Right lobe of liver (tissue), 6 donors: ENCODE results near the gene SYPL2. TPM values are rescaled to one million over a fixed set of nuclear protein-coding genes. Genes with fewer than 3 reads are reported as not detected.

Experiments used
- ATAC-seq, 4 donors: fragments of 200-7000 bp; cut with Tn5 transposase; one replicate each; pipeline ENCODE4 v1.9.1; 2020; ENCODE audit warnings: mild to moderate bottlenecking in 4 of 4, moderate library complexity in 4 of 4
- DNase-seq, 3 donors: peaks; one replicate each; pipeline ENCODE4 v3.0.0-alpha.2; 2020
- H3K27ac ChIP-seq, 3 donors: fragments of 200-600 bp; one replicate each; pipeline ENCODE4 v1.8.0; 2022
- H3K27me3 ChIP-seq, 2 donors: fragments of 200-600 bp; one replicate each; pipeline ENCODE4 v1.8.0; 2022
- H3K36me3 ChIP-seq, 4 donors: fragments of 200-600 bp; sonication (generic) in 1 of 4; one replicate each; pipeline versions ENCODE4 v1.5.1 to v1.8.0; 2017 to 2022; ENCODE audit warnings: control low read depth in 1 of 4
- H3K4me1 ChIP-seq, 4 donors: fragments of 200-600 bp; sonication (generic) in 1 of 4; one replicate each; pipeline versions ENCODE4 v1.5.1 to v1.8.0; 2017 to 2022; ENCODE audit warnings: control low read depth in 1 of 4
- H3K4me3 ChIP-seq, 3 donors: fragments of 200-600 bp; one replicate each; pipeline ENCODE4 v1.8.0; 2022
- H3K9me3 ChIP-seq, 4 donors: fragments of 200-600 bp; sonication (generic) in 1 of 4; one replicate each; pipeline versions ENCODE4 v1.5.1 to v1.8.0; 2017 to 2022; ENCODE audit warnings: control low read depth in 1 of 4
- CTCF ChIP-seq, 4 donors: fragments of 200-600 bp in 3 of 4; fragments of 450-650 bp in 1 of 4; IDR thresholded peaks; one replicate each; pipeline versions ENCODE4 v1.5.1 to v1.8.0; 2016 to 2022; ENCODE audit warnings: antibody characterized with exemption in 4 of 4, mild to moderate bottlenecking in 2 of 4
- POLR2A ChIP-seq: fragments of 450-650 bp; IDR thresholded peaks from one replicate; pipeline ENCODE4 v1.6.1; 2017; ENCODE audit warnings: antibody characterized with exemption, mild to moderate bottlenecking
- WGBS: methylation state at CpG from one replicate; pipeline ENCODE4 v1.1.6; 2018; ENCODE audit warnings: low coverage, low lambda C conversion rate; ENCODE audit not compliant: insufficient coverage; ENCODE audit errors: missing lambda C conversion rate; 5-methylcytosine and 5-hydroxymethylcytosine counted together
- intact Hi-C, 2 donors: fragments of 100-400 bp; cut with DNase I; formaldehyde crosslinking; loops; one replicate each; pipeline versions ENCODE4 v1.11.2 to v1.14.1; 2022
- total RNA-seq, 6 experiments: library from RNA; depleted of rRNA in 2 of 6; stranded (reverse); fragments of >200 nt in 2 of 6; fragmentation: NEBNext Ultra II Directional in 3 of 6; extraction: Animal tissue kit (Norgen Biotek cat#: 25700) in 3 of 6; gene quantifications; one replicate each; pipeline versions ENCODE4 v1.1.0 to v1.2.4, GENCODE V29; 2016 to 2023
- donor health status: DM: no; HTN: yes; CAD: no.
- donor health status: DM: no; HTN: no; CAD: no.
- donor health status: DM: no; HTN: no; CAD: no.
- donor health status: DM: no; HTN: yes; CAD: no.
- donor health status: DM: no; HTN: yes; CAD: no.

The SYPL2 gene
- total RNA-seq, 6 experiments from 2014 or later = 4.7 to 10.6 (median 6.0) TPM

GRCh38 chr1:109487261-109487660 lies 20.9 kb downstream of the SYPL2 start:
- Histone ChIP-seq H3K27me3 (no peaks in the 10 kb centered on the region), H3K4me1 (peaks cover 0 to 3% (median 0%) of the 10 kb centered on the region in 4 donors), H3K27ac (no peak overlapping the region), H3K4me3 (no peak overlapping the region), H3K36me3 (no peaks in the 10 kb centered on the region), H3K9me3 (no peaks in the 10 kb centered on the region)
- TF ChIP-seq CTCF (IDR thresholded peaks at IDR 0.05) = no peak
- TF ChIP-seq POLR2A = no peak
- DNase-seq (no peak), ATAC-seq (no peak)
- intact Hi-C loops = loop anchor here in 1 of 2 donors (5.0 kb wide), 1 partner anchor 150 kb away; no protein-coding TSS in a partner anchor
- WGBS = 51% methylated on average over 2 of the region's 5 CpGs

DNA sequence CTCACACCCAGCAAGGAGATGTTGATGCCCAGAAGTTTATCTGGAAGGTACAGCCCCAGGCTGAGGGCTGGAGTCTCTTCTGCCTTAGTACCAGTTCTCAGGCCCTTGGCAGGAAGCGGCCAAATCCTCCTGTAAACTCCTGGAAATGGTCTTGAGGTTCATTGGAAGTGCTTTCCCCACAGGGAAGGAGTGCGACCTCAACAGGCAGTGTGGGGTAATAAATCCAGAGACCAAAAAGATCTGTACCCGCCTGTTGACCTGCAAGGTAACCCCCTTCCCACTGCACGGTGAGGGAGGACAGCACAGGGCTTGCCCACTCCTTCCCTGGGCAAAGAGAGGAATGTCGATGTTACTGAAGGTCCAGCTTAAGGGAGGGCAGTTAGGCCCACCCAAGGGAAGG lies 21.9 kb downstream of the SYPL2 start:
- Histone ChIP-seq H3K9me3 (no peaks in the 10 kb centered on the region), H3K4me3 (no peak overlapping the region), H3K4me1 (peaks cover 0 to 3% (median 0%) of the 10 kb centered on the region in 4 donors), H3K27ac (no peak overlapping the region), H3K36me3 (no peaks in the 10 kb centered on the region), H3K27me3 (no peaks in the 10 kb centered on the region)
- DNase-seq (no peak), ATAC-seq (no peak)
- WGBS = 77% methylated on average over 2 of the region's 5 CpGs
- TF ChIP-seq CTCF (IDR thresholded peaks at IDR 0.05) (no peak), POLR2A (no peak)
- intact Hi-C loops = loop anchor here in 1 of 2 donors (5.0 kb wide), 1 partner anchor 149 kb away; no protein-coding TSS in a partner anchor

GRCh38 chr1:109488696-109489095 lies 22.4 kb downstream of the SYPL2 start:
- no peak for ATAC-seq
- Histone ChIP-seq H3K27me3 (no peaks in the 10 kb centered on the region), H3K9me3 (no peaks in the 10 kb centered on the region), H3K4me1 (peaks cover 0 to 5% (median 0%) of the 10 kb centered on the region in 4 donors), H3K4me3 (no peak overlapping the region), H3K36me3 (no peaks in the 10 kb centered on the region), H3K27ac (no peak overlapping the region)
- intact Hi-C loops = loop anchor here in 1 of 2 donors (5.0 kb wide), 1 partner anchor 149 kb away; no protein-coding TSS in a partner anchor
- TF ChIP-seq POLR2A (no peak), CTCF (IDR thresholded peaks at IDR 0.05) (no peak)
- 87% methylated on average over 3 of the region's 12 CpGs for WGBS
- DNase-seq = no peak

DNA sequence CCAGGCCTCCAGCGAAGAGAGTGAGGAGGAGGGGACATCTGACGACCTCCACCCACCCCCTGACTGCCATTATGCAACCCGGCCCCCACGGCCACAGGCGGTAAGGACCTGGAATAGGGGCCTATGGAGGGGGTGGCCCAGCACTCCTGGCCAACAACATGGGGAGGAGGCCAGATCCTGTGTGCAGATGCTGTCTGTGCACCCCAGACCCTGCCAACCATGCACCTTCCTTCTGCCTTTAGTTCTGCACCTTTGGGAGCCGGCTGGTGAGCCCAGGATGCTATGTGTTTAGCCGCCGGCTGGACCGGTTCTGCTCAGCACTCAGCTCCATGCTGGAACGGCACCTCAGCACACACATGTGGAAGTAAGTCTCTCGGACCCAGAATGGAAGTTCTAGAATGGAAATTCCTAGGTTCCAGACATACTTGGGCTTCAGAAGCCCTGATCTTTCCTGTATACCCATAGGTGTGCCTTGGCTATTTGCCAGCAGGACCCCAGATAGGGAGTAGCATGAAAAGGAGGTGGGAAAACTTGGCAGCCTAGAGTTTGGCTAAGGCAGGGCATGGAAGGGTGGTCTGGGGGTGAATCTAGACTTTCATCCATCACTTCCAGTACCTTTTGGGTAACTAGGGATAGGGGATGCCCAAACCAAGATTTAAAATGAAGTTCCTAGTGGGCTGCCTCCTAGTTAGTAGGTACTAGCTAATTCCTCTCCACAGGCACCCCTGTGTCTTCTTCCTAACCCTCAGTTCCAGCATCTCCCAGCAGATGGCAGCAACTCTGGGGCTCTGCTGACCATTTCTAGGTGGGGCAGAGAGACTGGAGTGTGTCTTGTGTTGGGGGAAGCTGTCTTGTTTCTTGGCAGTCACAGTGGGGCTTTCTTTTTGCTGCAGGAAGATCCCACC lies 23.9 kb downstream of the SYPL2 start:
- WGBS = no CpG with 5 or more reads among the region's 11 CpGs
- no peaks in the 10 kb centered on the region for H3K36me3 ChIP-seq
- no peaks in the 10 kb centered on the region for H3K9me3 ChIP-seq
- H3K4me1 ChIP-seq = peaks cover 0 to 9% (median 2%) of the 10 kb centered on the region in 4 donors
- H3K27me3 ChIP-seq = no peaks in the 10 kb centered on the region
- no peak overlapping the region for H3K27ac ChIP-seq
- DNase-seq = peak in 2 of 3 donors; percentile 63 to 69
- TF ChIP-seq CTCF (IDR thresholded peaks at IDR 0.05) (peak; percentile 71 to 86 (median 80)), POLR2A (no peak)
- H3K4me3 ChIP-seq = no peak overlapping the region
- ATAC-seq = peak; percentile 59 to 63 (median 60)
- intact Hi-C loops = loop anchor here in 1 of 2 donors (2.0 kb wide), 1 partner anchor 41 kb away; no protein-coding TSS in a partner anchor
